ENCODE data around the gene PTPRQ.
"Not testable (repeated sequence)": the region's sequence is repeated elsewhere in the genome, so short reads cannot be mapped to it uniquely, and the experiment has no call there.

The PTPRQ gene

DNA sequence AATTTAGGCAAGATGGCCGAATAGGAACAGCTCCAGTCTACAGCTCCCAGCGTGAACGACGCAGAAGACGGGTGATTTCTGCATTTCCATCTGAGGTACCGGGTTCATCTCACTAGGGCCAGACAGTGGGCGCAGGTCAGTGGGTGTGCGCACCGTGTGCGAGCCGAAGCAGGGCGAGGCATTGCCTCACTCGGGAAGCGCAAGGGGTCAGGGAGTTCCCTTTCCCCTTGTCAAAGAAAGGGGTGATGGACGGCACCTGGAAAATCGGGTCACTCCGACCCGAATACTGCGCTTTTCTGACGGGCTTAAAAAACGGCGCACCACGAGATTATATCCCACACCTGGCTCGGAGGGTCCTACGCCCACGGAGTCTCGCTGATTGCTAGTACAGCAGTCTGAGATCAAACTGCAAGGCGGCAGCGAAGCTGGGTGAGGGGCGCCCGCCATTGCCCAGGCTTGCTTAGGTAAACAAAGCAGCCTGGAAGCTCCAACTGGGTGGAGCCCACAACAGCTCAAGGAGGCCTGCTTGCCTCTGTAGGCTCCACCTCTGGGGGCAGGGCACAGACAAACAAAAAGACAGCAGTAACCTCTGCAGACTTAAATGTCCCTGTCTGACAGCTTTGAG lies 33.6 kb downstream of the PTPRQ start:
- not testable (repeated sequence) for DNase-seq

GRCh38 chr12:80484746-80485145 lies 40.7 kb downstream of the PTPRQ start:
- DNase-seq = no peak

GRCh38 chr12:80485222-80485987 lies 41.4 kb downstream of the PTPRQ start:
- no peak for DNase-seq

GRCh38 chr12:80490329-80490728 lies 46.3 kb downstream of the PTPRQ start:
- no peak for DNase-seq

GRCh38 chr12:80491166-80491565 lies 47.1 kb downstream of the PTPRQ start:
- DNase-seq = no peak

DNA sequence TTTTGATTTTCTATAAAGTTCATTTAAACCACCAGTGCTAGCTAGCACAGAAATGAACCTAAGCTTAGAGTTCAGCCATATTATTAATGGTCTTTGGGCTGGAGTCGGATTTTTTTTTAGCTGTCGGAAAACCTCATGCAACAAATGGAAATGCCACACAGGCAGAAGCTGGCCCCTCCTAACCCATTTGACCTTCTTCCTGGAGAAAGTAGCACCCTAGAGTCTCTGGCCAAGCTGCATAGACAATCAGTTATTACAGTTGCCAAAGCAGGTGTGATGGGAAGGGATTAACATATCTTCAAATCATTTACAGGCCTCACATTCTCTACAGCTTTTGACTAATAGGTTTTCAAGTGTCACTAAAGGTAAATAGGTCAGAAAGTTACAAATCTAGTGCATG lies 49.4 kb downstream of the PTPRQ start:
- no peak for DNase-seq

DNA sequence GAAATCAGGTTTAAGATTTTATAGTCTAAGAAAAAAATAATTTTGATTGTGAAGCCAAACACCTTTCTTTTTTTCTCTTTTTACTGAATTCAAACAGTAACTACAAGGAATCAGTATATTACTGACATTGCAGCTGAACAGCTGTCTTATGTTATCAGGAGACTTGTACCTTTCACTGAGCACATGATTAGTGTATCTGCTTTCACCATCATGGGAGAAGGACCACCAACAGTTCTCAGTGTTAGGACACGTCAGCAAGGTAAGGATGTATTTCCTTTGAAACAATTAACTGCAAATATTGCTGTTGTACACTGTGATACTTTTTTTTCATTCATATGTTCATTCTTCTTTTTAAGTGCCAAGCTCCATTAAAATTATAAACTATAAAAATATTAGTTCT lies 50.8 kb downstream of the PTPRQ start:
- no peak for DNase-seq

GRCh38 chr12:80498059-80498728 lies 54.2 kb downstream of the PTPRQ start:
- no peak for DNase-seq

GRCh38 chr12:80504389-80505163 lies 60.5 kb downstream of the PTPRQ start:
- no peak for DNase-seq

GRCh38 chr12:80509781-80510556 lies 65.9 kb downstream of the PTPRQ start:
- no peak for DNase-seq

DNA sequence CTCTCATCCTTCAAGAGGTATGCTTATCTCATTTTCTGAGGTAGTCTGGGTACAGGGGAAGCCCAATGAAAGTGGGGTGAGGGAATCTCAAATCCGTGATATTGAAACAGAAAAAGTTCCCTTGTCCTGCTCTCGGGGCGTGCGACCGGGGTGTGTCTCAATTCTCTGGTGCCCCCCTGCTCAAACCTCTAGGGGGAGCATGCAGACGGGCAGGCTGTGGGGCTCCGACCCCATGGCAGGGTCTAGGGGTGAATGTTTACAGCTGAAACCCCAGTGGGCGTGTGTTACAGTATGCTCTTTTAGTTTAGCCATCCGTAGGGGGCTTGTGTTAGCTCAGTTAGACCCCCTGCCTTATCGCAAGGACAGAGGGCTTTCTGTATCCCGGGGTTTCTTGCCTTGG lies 68.7 kb downstream of the PTPRQ start:
- DNase-seq = no peak

GRCh38 chr12:80513211-80513610 lies 69.2 kb downstream of the PTPRQ start:
- no peak for DNase-seq

DNA sequence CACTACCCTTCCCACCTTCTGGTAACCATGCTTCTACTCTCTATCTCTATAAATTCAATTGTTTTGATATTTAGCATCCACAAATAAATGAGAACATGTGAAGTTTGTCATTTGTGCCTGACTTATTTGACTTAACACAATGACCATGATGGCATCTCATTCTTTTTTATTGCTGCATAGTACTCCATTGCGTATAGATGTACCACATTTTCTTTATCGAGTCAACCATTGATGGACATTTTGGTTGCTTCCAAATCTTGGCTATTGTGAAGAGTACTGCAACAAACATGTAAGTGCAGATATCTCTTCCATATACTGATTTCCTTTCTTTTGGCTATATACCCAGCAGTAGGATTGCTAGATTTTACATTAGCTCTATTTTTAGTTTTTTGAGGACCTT lies 73.6 kb downstream of the PTPRQ start:
- DNase-seq = no peak

DNA sequence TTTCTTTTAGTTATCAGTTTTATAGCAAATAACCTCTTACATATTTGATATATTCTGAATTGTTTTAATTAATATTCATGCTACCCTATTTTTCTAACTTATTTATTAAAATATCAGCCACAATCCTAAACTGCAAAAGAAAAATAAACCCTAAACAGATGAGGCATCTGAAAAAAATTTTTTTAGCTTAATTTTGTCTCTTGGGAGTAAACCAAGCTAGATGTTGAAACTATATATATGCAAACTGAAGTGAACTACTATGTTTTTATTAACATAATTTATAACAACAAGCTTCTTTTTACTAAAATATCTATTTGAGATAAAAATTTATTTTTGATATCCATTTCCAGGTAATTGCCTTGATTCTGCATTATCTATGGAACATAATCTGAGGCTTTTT lies 87.6 kb downstream of the PTPRQ start:
- no peak for DNase-seq

DNA sequence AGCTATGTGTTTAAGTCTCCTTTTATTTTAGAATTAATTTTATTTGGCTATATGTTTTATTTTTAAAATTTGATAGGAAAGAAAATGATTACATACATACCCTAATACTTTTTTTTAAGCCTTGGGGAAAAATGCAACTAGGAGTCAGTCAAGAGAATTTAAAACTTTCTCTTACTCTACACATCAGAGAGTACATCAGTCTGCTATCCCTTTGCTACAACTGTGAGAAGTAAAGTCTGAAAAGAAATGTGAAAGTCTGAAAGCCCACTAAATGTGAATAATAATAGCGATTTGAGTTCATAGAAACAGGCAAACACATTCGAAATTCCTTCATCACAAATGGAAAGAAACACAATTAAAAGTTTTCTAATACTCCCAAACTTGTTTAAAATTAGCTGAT lies 95.0 kb downstream of the PTPRQ start:
- DNase-seq = no peak

- DNase-seq = no peak
Measured at GRCh38 chr12:80549298-80549697, 105.3 kb downstream of the PTPRQ start.

GRCh38 chr12:80551897-80552296 lies 107.9 kb downstream of the PTPRQ start:
- no peak for DNase-seq

- DNase-seq = no peak
Measured at GRCh38 chr12:80553316-80553715, 109.3 kb downstream of the PTPRQ start.

GRCh38 chr12:80556566-80556965 lies 112.5 kb downstream of the PTPRQ start:
- no peak for DNase-seq

DNA sequence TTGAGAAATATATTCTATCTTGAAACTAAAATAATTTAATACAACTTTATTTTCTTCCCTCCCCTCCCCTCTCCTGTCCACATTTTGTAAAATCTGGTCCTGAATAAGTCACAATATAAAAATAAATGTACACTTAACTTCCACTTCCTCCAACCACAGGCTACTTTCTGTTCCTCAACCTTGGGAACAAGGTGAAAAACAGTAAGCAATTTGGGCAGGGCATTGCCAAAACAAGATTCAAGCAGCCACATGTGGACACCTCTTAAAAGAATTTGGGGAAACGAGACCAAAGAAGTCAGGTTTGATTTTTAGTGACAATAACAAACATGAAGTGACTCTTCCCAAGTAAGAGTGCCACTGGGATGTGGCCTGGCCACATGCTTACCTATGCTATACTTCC lies 115.7 kb downstream of the PTPRQ start:
- no peak for DNase-seq

GRCh38 chr12:80565271-80565670 lies 121.2 kb downstream of the PTPRQ start:
- no peak for DNase-seq

DNA sequence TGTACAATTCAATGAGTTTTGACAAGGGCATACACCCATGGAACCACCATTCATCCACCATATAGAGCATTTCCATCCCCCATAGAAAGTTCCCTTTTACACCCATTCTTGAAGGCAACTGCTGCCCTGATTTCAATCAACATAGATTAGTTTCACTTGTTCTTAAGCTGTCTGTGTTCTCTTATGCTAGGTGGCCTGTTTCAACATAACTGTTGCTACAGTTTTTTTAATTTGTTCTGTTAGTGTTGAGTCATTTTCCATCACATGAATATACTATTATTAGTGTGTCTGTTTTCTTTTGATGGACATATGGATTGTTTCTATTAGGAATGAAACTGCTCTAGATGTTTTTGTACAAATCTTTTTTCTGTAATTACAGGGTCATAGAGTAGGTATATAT lies 123.4 kb downstream of the PTPRQ start:
- no peak for DNase-seq

Measured in stimulated activated CD4-positive, alpha-beta T cell treated with anti-CD3 and anti-CD28 coated beads, Interleukin-12 subunit alpha, Interleukin-12 subunit beta, amount 100 ng/mL, for 4 hours (primary cell).